GM20000 (cell line): ENCODE data around the gene ALG1.

Experiments used
- DNase-seq: peaks from one replicate; pipeline ENCODE4 v3.0.0; 2012; ENCODE audit warnings: low spot score
- TF ChIP-seq, protein P1 (sequence below): IDR thresholded peaks from 2 replicates; pipeline ENCODE4 v1.5.1; 2012; ENCODE audit warnings: mild to moderate bottlenecking, control low read depth; ENCODE audit errors: extremely low read depth, missing control alignments

The ALG1 gene

DNA sequence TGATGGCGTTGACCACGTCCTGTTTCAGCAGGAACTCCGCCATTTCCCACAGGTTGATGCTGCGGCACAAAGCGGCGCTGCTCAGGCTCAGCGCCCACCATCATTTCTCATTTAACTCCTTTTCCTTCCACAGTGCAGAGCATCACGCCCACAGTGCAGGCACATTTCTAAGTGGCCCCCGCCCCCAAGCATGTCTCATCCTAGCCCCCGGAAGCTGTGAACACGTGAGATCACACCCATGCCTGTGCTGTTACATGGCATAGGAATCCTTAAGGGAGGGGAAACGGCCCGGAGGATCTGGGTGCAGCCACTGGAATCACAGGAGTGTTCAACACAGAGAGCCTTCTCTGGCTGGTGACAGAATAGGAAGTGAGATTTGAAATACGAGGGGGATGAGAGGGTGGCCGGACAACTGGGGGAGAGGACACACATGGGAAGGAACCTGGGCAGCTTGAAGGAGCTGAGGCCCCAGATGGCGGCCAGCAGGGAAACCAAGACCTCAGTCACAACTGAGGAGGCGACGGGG lies 42.6 kb upstream of the ALG1 start:
- DNase-seq = no peak
- TF ChIP-seq, protein P1, sequence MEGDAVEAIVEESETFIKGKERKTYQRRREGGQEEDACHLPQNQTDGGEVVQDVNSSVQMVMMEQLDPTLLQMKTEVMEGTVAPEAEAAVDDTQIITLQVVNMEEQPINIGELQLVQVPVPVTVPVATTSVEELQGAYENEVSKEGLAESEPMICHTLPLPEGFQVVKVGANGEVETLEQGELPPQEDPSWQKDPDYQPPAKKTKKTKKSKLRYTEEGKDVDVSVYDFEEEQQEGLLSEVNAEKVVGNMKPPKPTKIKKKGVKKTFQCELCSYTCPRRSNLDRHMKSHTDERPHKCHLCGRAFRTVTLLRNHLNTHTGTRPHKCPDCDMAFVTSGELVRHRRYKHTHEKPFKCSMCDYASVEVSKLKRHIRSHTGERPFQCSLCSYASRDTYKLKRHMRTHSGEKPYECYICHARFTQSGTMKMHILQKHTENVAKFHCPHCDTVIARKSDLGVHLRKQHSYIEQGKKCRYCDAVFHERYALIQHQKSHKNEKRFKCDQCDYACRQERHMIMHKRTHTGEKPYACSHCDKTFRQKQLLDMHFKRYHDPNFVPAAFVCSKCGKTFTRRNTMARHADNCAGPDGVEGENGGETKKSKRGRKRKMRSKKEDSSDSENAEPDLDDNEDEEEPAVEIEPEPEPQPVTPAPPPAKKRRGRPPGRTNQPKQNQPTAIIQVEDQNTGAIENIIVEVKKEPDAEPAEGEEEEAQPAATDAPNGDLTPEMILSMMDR = no peak

DNA sequence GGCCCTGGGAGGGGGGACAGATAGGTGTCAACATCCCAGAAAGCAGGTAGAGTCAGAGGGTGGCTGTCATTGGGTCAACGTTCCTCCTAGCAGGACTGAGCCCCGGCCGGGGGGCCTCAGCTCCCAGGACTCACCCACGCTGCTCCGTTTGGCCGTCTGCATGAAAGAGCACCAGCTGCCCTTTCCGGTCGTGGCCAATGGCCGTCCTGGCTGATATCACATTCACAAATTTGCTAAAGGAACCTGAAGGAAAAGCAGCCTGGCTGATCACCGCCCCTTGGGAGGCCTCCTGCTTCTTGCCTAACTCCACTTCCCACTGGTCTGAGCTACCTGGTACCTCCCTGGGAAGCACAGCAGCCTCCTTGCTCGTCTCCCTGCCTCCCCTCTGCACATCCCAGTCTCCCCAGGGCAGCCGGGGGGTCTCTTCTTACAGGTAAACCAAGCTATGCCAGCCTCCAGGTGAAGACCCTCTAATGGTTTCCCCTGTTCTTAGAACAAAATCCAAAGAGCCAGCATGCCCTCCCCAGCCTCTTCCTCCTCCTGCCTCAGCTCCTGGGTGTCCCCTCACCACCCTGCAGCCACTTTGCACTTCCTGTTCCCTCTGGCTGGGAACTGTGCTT lies 41.3 kb upstream of the ALG1 start:
- no peak for DNase-seq
- TF ChIP-seq, protein P1 = no peak

DNA sequence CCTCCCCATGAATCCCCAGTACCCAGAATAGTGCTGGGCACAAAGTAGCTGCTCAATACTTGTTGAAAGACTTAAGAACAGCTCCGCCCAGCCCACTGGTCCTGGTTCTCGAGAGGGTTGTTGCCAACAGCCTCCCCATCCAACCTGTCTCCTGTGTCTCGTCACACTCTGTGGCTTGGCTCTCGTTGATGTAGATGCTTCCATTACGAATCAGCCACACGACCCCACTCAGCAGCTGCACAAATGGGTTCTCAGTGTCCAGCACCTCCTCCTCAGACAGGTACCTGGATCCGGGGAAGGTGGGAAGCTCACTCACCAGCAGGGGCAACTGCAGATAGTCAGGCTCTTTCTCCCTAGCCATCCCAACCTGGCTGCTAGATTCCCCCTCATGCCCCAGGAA lies 40.0 kb upstream of the ALG1 start:
- DNase-seq = no peak
- TF ChIP-seq, protein P1 = no peak

DNA sequence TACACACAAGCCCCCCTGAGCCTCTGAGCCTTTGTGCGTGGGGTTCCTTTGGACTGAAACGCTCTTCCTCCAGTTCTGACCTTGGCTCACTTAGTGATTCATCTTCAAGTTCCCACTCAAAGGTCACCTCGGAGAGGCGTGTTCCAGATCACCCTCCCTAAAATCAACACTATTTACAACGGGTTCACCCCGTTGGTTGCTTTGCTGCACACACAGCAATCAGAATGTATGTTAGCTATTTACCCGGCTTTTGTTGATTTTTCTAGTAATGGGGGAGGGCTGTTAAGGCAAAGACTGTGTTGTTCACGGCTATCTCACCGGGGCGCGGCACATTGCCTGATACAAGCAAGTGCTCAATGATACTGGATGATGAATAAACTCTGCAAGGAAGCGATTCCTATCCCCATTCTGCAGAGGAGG lies 38.9 kb upstream of the ALG1 start:
- TF ChIP-seq, protein P1 = no peak
- no peak for DNase-seq

GRCh38 chr16:5033256-5034166 lies 38.1 kb upstream of the ALG1 start, which contains the start of gene NAGPA:
Gene NAGPA, minus strand, starts transcription at chr16:5033935. Its CDS starts 21 bp downstream, at chr16:5033914.
- TF ChIP-seq, protein P1 = no peak

GRCh38 chr16:5034167-5034523 lies 37.5 kb upstream of the ALG1 start:
- TF ChIP-seq, protein P1 = no peak
- no peak for DNase-seq

More at GRCh38 chr16:5033256-5034166, 38.1 kb upstream of the ALG1 start, which contains the start of gene NAGPA:
- peak; percentile 95 for DNase-seq

GRCh38 chr16:5035909-5036227 lies 35.8 kb upstream of the ALG1 start:
- no peak for DNase-seq
- TF ChIP-seq, protein P1 = no peak
